Fibroblast of lung (primary cell): Measurements from ENCODE around the gene SRD5A1. TPM values are rescaled to one million over a fixed set of nuclear protein-coding genes. Genes with fewer than 3 reads are reported as not detected.

Source experiments
- DNase-seq, 2 donors: peaks; one replicate each; pipeline versions ENCODE4 v3.0.0 to v3.0.0-alpha.2; 2010; ENCODE audit warnings: low read depth in 2 of 2
- H2AFZ ChIP-seq: 2 replicates; pipeline ENCODE4 v1.5.1; 2012; ENCODE audit warnings: low read length, control low read depth, inconsistent platforms
- H3K27ac ChIP-seq: 2 replicates; pipeline ENCODE4 v1.5.1; 2011; ENCODE audit warnings: low read length, control low read depth; ENCODE audit not compliant: insufficient read depth
- H3K27me3 ChIP-seq: 2 replicates; pipeline ENCODE4 v1.5.1; 2011; ENCODE audit warnings: mild to moderate bottlenecking, low read length; ENCODE audit not compliant: control insufficient read depth, insufficient read depth
- H3K36me3 ChIP-seq: 2 replicates; pipeline ENCODE4 v1.5.1; 2011; ENCODE audit warnings: low read length; ENCODE audit not compliant: control insufficient read depth, insufficient read depth
- H3K4me1 ChIP-seq: 2 replicates; pipeline ENCODE4 v1.5.1; 2011; ENCODE audit warnings: low read length; ENCODE audit not compliant: control insufficient read depth, insufficient read depth; ENCODE audit errors: extremely low read depth
- H3K4me2 ChIP-seq: 2 replicates; pipeline ENCODE4 v1.5.1; 2011; ENCODE audit warnings: low read length, control low read depth; ENCODE audit not compliant: insufficient read depth; ENCODE audit errors: extremely low read depth
- H3K4me3 ChIP-seq, 4 experiments: fragments of 200-600 bp in 1 of 4; sonication (generic) in 1 of 4; replicated peaks in 1 of 4; 2 replicates each; pipeline ENCODE4 v1.5.1; 2011 to 2016; ENCODE audit warnings: low read length in 4 of 4, low read depth in 3 of 4, mild to moderate bottlenecking in 3 of 4, control low read depth in 2 of 4, inconsistent platforms in 1 of 4, mixed read lengths in 1 of 4; ENCODE audit not compliant: insufficient read depth in 1 of 4; ENCODE audit errors: control extremely low read depth in 1 of 4
- H3K79me2 ChIP-seq: 2 replicates; pipeline ENCODE4 v1.5.1; 2012; ENCODE audit warnings: mild to moderate bottlenecking, low read length, inconsistent platforms; ENCODE audit not compliant: control insufficient read depth, insufficient read depth
- H3K9ac ChIP-seq: 2 replicates; pipeline ENCODE4 v1.5.1; 2011; ENCODE audit warnings: mild to moderate bottlenecking, low read length, control low read depth; ENCODE audit not compliant: insufficient read depth
- H3K9me3 ChIP-seq: 2 replicates; pipeline ENCODE4 v1.5.1; 2012; ENCODE audit warnings: low read depth, low read length; ENCODE audit not compliant: control insufficient read depth, insufficient read depth
- H4K20me1 ChIP-seq: 2 replicates; pipeline ENCODE4 v1.5.1; 2011; ENCODE audit warnings: low read length; ENCODE audit not compliant: control insufficient read depth, insufficient read depth; ENCODE audit errors: extremely low read depth
- EZH2 ChIP-seq: IDR thresholded peaks from 2 replicates; pipeline ENCODE4 v1.5.1; 2012; ENCODE audit warnings: low read length, control low read depth, mild to moderate bottlenecking; ENCODE audit errors: missing control alignments
- polyA plus RNA-seq, 2 donors: library from polyadenylated mRNA; depleted of rRNA in 1 of 2; stranded (reverse) in 1 of 2; unstranded in 1 of 2; fragments of >200 nt; gene quantifications; 2 replicates each; pipeline ENCODE4 v1.2.1, GENCODE V29; 2011 to 2012; ENCODE audit warnings: missing spikeins in 1 of 2
- total RNA-seq: library from RNA; depleted of rRNA; stranded (reverse); fragments of >200 nt; gene quantifications from 2 replicates; pipeline ENCODE4 v1.2.1, GENCODE V29; 2014
- TF ChIP-seq, protein P1 (sequence below), 2 donors: IDR thresholded peaks in 1 of 2; conservative IDR thresholded peaks in 1 of 2; 1 replicate in 1 of 2; 2 replicates in 1 of 2; pipeline ENCODE4 v1.5.1; 2011 to 2012; ENCODE audit warnings: low read length in 2 of 2, control low read depth in 1 of 2, inconsistent platforms in 1 of 2, low read depth in 1 of 2, mild to moderate bottlenecking in 1 of 2

The SRD5A1 gene
- total and polyA plus RNA-seq, 2 donors (not counting 1 experiment from before 2014, with no cell fraction given) = 12.1 to 20.6 TPM

DNA sequence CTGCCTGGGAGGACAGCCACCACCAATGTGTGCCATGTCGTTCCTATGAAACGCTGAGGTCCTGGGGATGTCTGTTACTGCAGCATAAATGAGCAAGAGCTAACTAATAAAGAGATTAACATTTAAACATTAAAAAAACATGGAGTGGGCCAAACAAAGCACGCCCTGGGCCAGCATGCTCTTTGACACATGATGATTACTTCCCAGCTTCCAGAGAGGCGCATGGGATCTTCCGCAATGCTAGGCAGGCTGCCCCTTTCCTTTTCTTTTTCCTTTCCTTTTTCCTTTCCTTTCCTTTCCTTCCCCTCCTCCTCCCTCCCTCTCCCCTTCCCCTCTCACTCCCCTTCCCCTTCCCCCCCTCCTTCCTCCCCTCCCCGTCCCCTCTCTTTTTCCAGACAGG lies 69.4 kb downstream of the SRD5A1 start:
- H3K9ac ChIP-seq = no peak overlapping the region
- H3K79me2 ChIP-seq = no peaks in the 10 kb centered on the region
- no peak for TF ChIP-seq EZH2
- TF ChIP-seq, protein P1, sequence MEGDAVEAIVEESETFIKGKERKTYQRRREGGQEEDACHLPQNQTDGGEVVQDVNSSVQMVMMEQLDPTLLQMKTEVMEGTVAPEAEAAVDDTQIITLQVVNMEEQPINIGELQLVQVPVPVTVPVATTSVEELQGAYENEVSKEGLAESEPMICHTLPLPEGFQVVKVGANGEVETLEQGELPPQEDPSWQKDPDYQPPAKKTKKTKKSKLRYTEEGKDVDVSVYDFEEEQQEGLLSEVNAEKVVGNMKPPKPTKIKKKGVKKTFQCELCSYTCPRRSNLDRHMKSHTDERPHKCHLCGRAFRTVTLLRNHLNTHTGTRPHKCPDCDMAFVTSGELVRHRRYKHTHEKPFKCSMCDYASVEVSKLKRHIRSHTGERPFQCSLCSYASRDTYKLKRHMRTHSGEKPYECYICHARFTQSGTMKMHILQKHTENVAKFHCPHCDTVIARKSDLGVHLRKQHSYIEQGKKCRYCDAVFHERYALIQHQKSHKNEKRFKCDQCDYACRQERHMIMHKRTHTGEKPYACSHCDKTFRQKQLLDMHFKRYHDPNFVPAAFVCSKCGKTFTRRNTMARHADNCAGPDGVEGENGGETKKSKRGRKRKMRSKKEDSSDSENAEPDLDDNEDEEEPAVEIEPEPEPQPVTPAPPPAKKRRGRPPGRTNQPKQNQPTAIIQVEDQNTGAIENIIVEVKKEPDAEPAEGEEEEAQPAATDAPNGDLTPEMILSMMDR (conservative IDR thresholded peaks at IDR 0.05 in 1 of 2, IDR thresholded peaks at IDR 0.05 in 1 of 2; ENCODE audit: low read depth in 1 of 2, low read length in 2 of 2) = no peak
- H2AFZ ChIP-seq = no peak overlapping the region
- no peak overlapping the region for H3K4me2 ChIP-seq
- peaks cover 10% of the 10 kb centered on the region for H3K4me1 ChIP-seq
- no peak overlapping the region for H3K27ac ChIP-seq
- no peaks in the 10 kb centered on the region for H3K27me3 ChIP-seq
- H3K9me3 ChIP-seq = no peaks in the 10 kb centered on the region
- DNase-seq = no peak
- no peaks in the 10 kb centered on the region for H3K36me3 ChIP-seq
- no peak overlapping the region for H3K4me3 ChIP-seq
- H4K20me1 ChIP-seq = no peaks in the 10 kb centered on the region

DNA sequence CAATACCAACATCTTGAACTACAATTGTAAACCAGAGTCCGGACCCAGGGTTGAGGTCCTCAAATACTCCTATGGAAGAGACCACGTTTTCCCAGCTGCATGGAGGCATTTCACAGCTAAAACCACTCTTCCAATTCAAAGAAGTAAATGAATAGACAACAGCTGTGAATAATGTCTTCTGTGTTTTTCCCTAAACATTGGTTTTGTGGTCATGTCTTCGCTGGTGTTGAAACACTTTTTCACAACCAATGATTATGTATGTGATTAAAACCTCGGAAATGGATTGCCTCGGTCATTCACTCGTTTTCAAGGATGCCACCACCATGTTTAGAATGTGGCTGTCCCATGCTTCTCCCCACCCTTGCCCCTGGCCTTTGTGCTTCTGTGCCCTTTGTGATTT lies 70.6 kb downstream of the SRD5A1 start:
- Histone ChIP-seq H3K36me3 (no peaks in the 10 kb centered on the region), H3K79me2 (no peaks in the 10 kb centered on the region), H3K4me3 (no peak overlapping the region), H3K27ac (peak overlapping the region; percentile 47), H3K9me3 (no peaks in the 10 kb centered on the region), H3K27me3 (no peaks in the 10 kb centered on the region), H4K20me1 (no peaks in the 10 kb centered on the region), H3K4me2 (peak overlapping the region; percentile 16), H3K9ac (no peak overlapping the region), H3K4me1 (peaks cover 10% of the 10 kb centered on the region), H2AFZ (peak overlapping the region; percentile 5)
- no peak for TF ChIP-seq EZH2
- TF ChIP-seq, protein P1 (conservative IDR thresholded peaks at IDR 0.05 in 1 of 2, IDR thresholded peaks at IDR 0.05 in 1 of 2; ENCODE audit: low read depth in 1 of 2, low read length in 2 of 2) = no peak
- DNase-seq = peak; percentile 28 to 69

DNA sequence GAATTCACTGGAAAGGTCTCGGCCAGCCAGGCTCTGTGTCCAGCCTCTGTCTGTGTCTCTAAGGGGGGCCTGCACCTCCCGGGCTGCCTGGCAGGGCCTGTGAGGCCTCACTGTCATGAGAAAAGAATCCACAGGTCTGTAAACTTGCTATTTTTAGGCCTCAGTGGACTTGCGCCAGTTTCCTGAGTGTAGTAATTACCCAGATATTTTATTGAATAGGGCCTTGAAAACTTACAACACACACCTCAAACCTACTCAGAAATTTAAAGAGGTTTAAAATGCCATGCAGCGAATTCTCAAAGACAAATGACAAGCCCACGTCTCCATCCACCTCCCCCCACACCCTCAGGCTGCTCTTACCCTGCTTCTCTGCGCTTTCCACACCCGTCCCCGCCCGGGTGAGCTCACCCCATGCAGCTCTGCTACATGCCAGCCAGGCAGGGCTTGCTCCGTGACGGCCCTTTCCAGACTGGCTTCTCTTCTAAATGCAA lies 71.2 kb downstream of the SRD5A1 start:
- H3K4me3 ChIP-seq = no peak overlapping the region
- no peaks in the 10 kb centered on the region for H3K36me3 ChIP-seq
- H3K27ac ChIP-seq = peak overlapping the region; percentile 47
- TF ChIP-seq, protein P1 (conservative IDR thresholded peaks at IDR 0.05 in 1 of 2, IDR thresholded peaks at IDR 0.05 in 1 of 2; ENCODE audit: low read depth in 1 of 2, low read length in 2 of 2) = no peak
- no peak for TF ChIP-seq EZH2
- H2AFZ ChIP-seq = peak overlapping the region; percentile 38
- H3K4me2 ChIP-seq = peak overlapping the region; percentile 58
- H3K4me1 ChIP-seq = peaks cover 10% of the 10 kb centered on the region
- H3K9me3 ChIP-seq = no peaks in the 10 kb centered on the region
- H3K27me3 ChIP-seq = no peaks in the 10 kb centered on the region
- no peaks in the 10 kb centered on the region for H3K79me2 ChIP-seq
- DNase-seq = peak; percentile 75 to 95
- H4K20me1 ChIP-seq = no peaks in the 10 kb centered on the region
- no peak overlapping the region for H3K9ac ChIP-seq
